Mucosa of descending colon (tissue), 3 donors: Measurements from ENCODE around the gene MISFA. TPM values are rescaled to one million over a fixed set of nuclear protein-coding genes. Genes with fewer than 3 reads are reported as not detected.
A peak's percentile ranks its signal among the peaks of the same experiment; 100 is the strongest.

Experiments
- ATAC-seq: fragments of 200-7000 bp; cut with Tn5 transposase; one replicate; pipeline ENCODE4 v1.9.1; 2020; ENCODE audit warnings: mild to moderate bottlenecking, moderate library complexity
- DNase-seq, 3 donors: peaks; one replicate each; pipeline ENCODE4 v3.0.0-alpha.2; 2020
- H3K36me3 ChIP-seq: fragments of 200-600 bp; one replicate; pipeline ENCODE4 v1.8.0; 2021; ENCODE audit warnings: low read depth, mild to moderate bottlenecking
- H3K4me1 ChIP-seq: fragments of 200-600 bp; one replicate; pipeline ENCODE4 v1.8.0; 2021; ENCODE audit warnings: low read depth, mild to moderate bottlenecking
- H3K4me3 ChIP-seq: fragments of 200-600 bp; one replicate; pipeline ENCODE4 v1.8.0; 2021; ENCODE audit warnings: mild to moderate bottlenecking
- H3K9me3 ChIP-seq: fragments of 200-600 bp; one replicate; pipeline ENCODE4 v1.8.0; 2021; ENCODE audit warnings: mild to moderate bottlenecking
- CTCF ChIP-seq: fragments of 200-600 bp; IDR thresholded peaks from one replicate; pipeline ENCODE4 v1.8.0; 2022; ENCODE audit warnings: antibody characterized with exemption, mild to moderate bottlenecking
- intact Hi-C, 2 donors: fragments of 100-400 bp; cut with DNase I in 1 of 2; cut with micrococcal nuclease in 1 of 2; formaldehyde crosslinking; loops; one replicate each; pipeline versions ENCODE4 v1.11.0 to v1.11.1; 2022; cut with DNase I, micrococcal nuclease
- total RNA-seq, 3 donors: library from RNA; stranded (reverse); fragmentation: NEBNext Ultra II Directional in 2 of 3; extraction: Animal tissue kit (Norgen Biotek cat#: 25700) in 2 of 3; gene quantifications; one replicate each; pipeline versions ENCODE4 v1.2.1 to v1.2.4, GENCODE V29; 2021 to 2023
- donor health status: DM: no; HTN: no; CAD: no; lungs with moderate emphysema.
- donor health status: DM: no; HTN: no; CAD: no.
- donor health status: DM: no; HTN: yes; CAD: no.

The MISFA gene
- total RNA-seq, 3 donors from 2014 or later: 2.8 to 3.8 (median 3.3) TPM

- no peak for DNase-seq
- TF ChIP-seq CTCF: no peak
- Histone ChIP-seq H3K4me1 (peaks cover 8% of the 10 kb centered on the region), H3K36me3 (no peaks in the 10 kb centered on the region), H3K4me3 (no peak overlapping the region), H3K9me3 (no peaks in the 10 kb centered on the region)
- intact Hi-C loops: no loop called here
- no peak for ATAC-seq
Measured at GRCh38 chr11:18575361-18575760, 24.2 kb upstream of the MISFA start.

GRCh38 chr11:18578975-18579598, 20.5 kb upstream of the MISFA start:
- H3K4me1 ChIP-seq: peaks cover 8% of the 10 kb centered on the region
- intact Hi-C loops: no loop called here
- no peak overlapping the region for H3K4me3 ChIP-seq
- no peaks in the 10 kb centered on the region for H3K36me3 ChIP-seq
- DNase-seq (peak; percentile 68 to 86 (median 76)), ATAC-seq (peak; percentile 98)
- no peaks in the 10 kb centered on the region for H3K9me3 ChIP-seq
- TF ChIP-seq CTCF: no peak

- H3K9me3 ChIP-seq: no peaks in the 10 kb centered on the region
- intact Hi-C loops: no loop called here
- no peak overlapping the region for H3K4me3 ChIP-seq
- DNase-seq: no peak
- no peak for TF ChIP-seq CTCF
- H3K4me1 ChIP-seq: peaks cover 8% of the 10 kb centered on the region
- ATAC-seq: no peak
- no peaks in the 10 kb centered on the region for H3K36me3 ChIP-seq
Measured at GRCh38 chr11:18580113-18580766, 19.3 kb upstream of the MISFA start.

GRCh38 chr11:18581825-18582224, 17.8 kb upstream of the MISFA start:
- H3K4me1 ChIP-seq: peaks cover 4% of the 10 kb centered on the region
- no peak overlapping the region for H3K4me3 ChIP-seq
- no peaks in the 10 kb centered on the region for H3K36me3 ChIP-seq
- H3K9me3 ChIP-seq: no peaks in the 10 kb centered on the region
- DNase-seq (no peak), ATAC-seq (no peak)
- TF ChIP-seq CTCF: no peak
- intact Hi-C loops: no loop called here

- H3K4me3 ChIP-seq: peak within 1 kb of the TSS; percentile 83
- H3K4me1 ChIP-seq: peaks cover 23% of the 10 kb centered on the region
- ATAC-seq (peak; percentile 98), DNase-seq (peak; percentile 90 to 92 (median 91))
- no peaks in the 10 kb centered on the region for H3K9me3 ChIP-seq
- intact Hi-C loops: no loop called here
- no peak for TF ChIP-seq CTCF
- no peaks in the 10 kb centered on the region for H3K36me3 ChIP-seq
Measured at GRCh38 chr11:18588297-18589252, 11.0 kb upstream of the MISFA start, which contains the start of gene UEVLD. TSS of gene UEVLD (minus strand) at chr11:18588734. CDS start at chr11:18588654, 80 bp downstream.
